A549 (cell line): ENCODE results near the gene MOK. TPM values are rescaled to one million over a fixed set of nuclear protein-coding genes. Genes with fewer than 3 reads are reported as not detected.
A peak's percentile ranks its signal among the peaks of the same experiment; 100 is the strongest.

Experiments
- CBX2 ChIP-seq: fragments of 200-600 bp; sonication (generic); IDR thresholded peaks from 2 replicates; pipeline ENCODE4 v1.6.1; 2016; ENCODE audit warnings: low read depth, mild to moderate bottlenecking, borderline replicate concordance
- CBX8 ChIP-seq: fragments of 200-600 bp; sonication (generic); IDR thresholded peaks from 2 replicates; pipeline ENCODE4 v1.6.1; 2016
- CEBPB ChIP-seq, 2 experiments: fragments of >200 bp in 1 of 2; sonication (Bioruptor Twin) in 1 of 2; formaldehyde crosslinking in 1 of 2; IDR thresholded peaks; 2 replicates each; pipeline ENCODE4 v1.6.1; 2012 to 2016
- CHD2 ChIP-seq: fragments of 150-350 bp; IDR thresholded peaks from 2 replicates; pipeline ENCODE4 v1.6.1; 2014; ENCODE audit warnings: low read length; ENCODE audit not compliant: partially characterized antibody
- CHD4 ChIP-seq: fragments of 200-600 bp; sonication (generic); IDR thresholded peaks from 2 replicates; pipeline ENCODE4 v1.6.1; 2016; ENCODE audit warnings: antibody characterized with exemption, mild to moderate bottlenecking, borderline replicate concordance
- EHF ChIP-seq: fragments of 250-450 bp; sonication (Bioruptor Pico); IDR thresholded peaks from 2 replicates; pipeline ENCODE4 v1.5.0; 2020; ENCODE audit warnings: mild to moderate bottlenecking
- EHMT2 ChIP-seq: fragments of 200-600 bp; sonication (generic); IDR thresholded peaks from 2 replicates; pipeline ENCODE4 v1.6.1; 2016; ENCODE audit warnings: antibody characterized with exemption, low read depth, mild to moderate bottlenecking, moderate library complexity
- EP300 ChIP-seq, 2 experiments: fragments of >200 bp; sonication (Bioruptor Twin); formaldehyde crosslinking; IDR thresholded peaks; 2 replicates in 1 of 2; 3 replicates in 1 of 2; pipeline ENCODE4 v1.6.1; 2016 to 2017
- ESRRA ChIP-seq: fragments of 150-350 bp; IDR thresholded peaks from 2 replicates; pipeline ENCODE4 v1.6.1; 2014; ENCODE audit warnings: mild to moderate bottlenecking, low read length, borderline replicate concordance
- FOSL2 ChIP-seq, 2 experiments: fragments of 450-650 bp in 1 of 2; fragments of >200 bp in 1 of 2; sonication (Bioruptor Twin) in 1 of 2; formaldehyde crosslinking; IDR thresholded peaks; 2 replicates each; pipeline versions ENCODE4 v1.5.0 to v1.6.1; 2016 to 2020; ENCODE audit warnings: mild to moderate bottlenecking in 1 of 2, moderate library complexity in 1 of 2
- FOXS1 ChIP-seq: fragments of 250-450 bp; sonication (Bioruptor Pico); IDR thresholded peaks from 2 replicates; pipeline ENCODE4 v1.5.0; 2020; ENCODE audit warnings: mild to moderate bottlenecking, moderate library complexity
- GATA3 ChIP-seq: IDR thresholded peaks from 2 replicates; pipeline ENCODE4 v1.6.1; 2012; ENCODE audit warnings: borderline replicate concordance
- HDAC2 ChIP-seq: fragments of 200-600 bp; sonication (generic); IDR thresholded peaks from 2 replicates; pipeline ENCODE4 v1.6.1; 2016
- HOXA7 ChIP-seq: fragments of 250-450 bp; sonication (Bioruptor Pico); IDR thresholded peaks from 2 replicates; pipeline ENCODE4 v1.5.0; 2020; ENCODE audit warnings: mild to moderate bottlenecking, moderate library complexity
- HOXB13 ChIP-seq: fragments of 250-450 bp; sonication (Bioruptor Pico); IDR thresholded peaks from 2 replicates; pipeline ENCODE4 v1.5.0; 2020; ENCODE audit warnings: low read depth, mild to moderate bottlenecking, moderate library complexity
- JUNB ChIP-seq: fragments of >200 bp; sonication (Bioruptor Twin); formaldehyde crosslinking; IDR thresholded peaks from 2 replicates; pipeline ENCODE4 v1.6.1; 2016
- MAFK ChIP-seq: fragments of 450-650 bp; IDR thresholded peaks from 2 replicates; pipeline ENCODE4 v1.6.1; 2014; ENCODE audit not compliant: partially characterized antibody
- MYC ChIP-seq: IDR thresholded peaks from 2 replicates; pipeline ENCODE4 v1.6.1; 2012; ENCODE audit warnings: mild to moderate bottlenecking, inconsistent platforms, low read length, improper control_type of control experiment, borderline replicate concordance
- NR3C1 ChIP-seq: fragments of >200 bp; sonication (Bioruptor Twin); formaldehyde crosslinking; IDR thresholded peaks from 3 replicates; pipeline ENCODE4 v1.6.1; 2017
- PHF8 ChIP-seq: fragments of 200-600 bp; sonication (generic); IDR thresholded peaks from 2 replicates; pipeline ENCODE4 v1.6.1; 2016; ENCODE audit warnings: low read depth, mild to moderate bottlenecking, antibody characterized with exemption, moderate library complexity, borderline replicate concordance
- POLR2A ChIP-seq: IDR thresholded peaks from 2 replicates; pipeline ENCODE4 v1.6.1; 2012; ENCODE audit warnings: mild to moderate bottlenecking, low read length
- RAD21 ChIP-seq, 2 experiments: fragments of >200 bp in 1 of 2; sonication (Bioruptor Twin) in 1 of 2; formaldehyde crosslinking in 1 of 2; IDR thresholded peaks in 1 of 2; conservative IDR thresholded peaks in 1 of 2; 2 replicates in 1 of 2; 3 replicates in 1 of 2; pipeline ENCODE4 v1.6.1; 2012 to 2018; ENCODE audit warnings: inconsistent platforms in 1 of 2
- RARB ChIP-seq: fragments of 250-450 bp; sonication (Bioruptor Pico); IDR thresholded peaks from 2 replicates; pipeline ENCODE4 v1.8.0; 2021; ENCODE audit warnings: mild to moderate bottlenecking, moderate library complexity
- TFCP2L1 ChIP-seq: fragments of 250-450 bp; sonication (Bioruptor Pico); IDR thresholded peaks from 2 replicates; pipeline ENCODE4 v1.5.0; 2021; ENCODE audit warnings: mild to moderate bottlenecking
- TP53 ChIP-seq: fragments of 250-450 bp; sonication (Bioruptor Pico); IDR thresholded peaks from 2 replicates; pipeline ENCODE4 v1.5.0; 2021; ENCODE audit warnings: mild to moderate bottlenecking, moderate library complexity
- ZC3H11A ChIP-seq: fragments of 450-650 bp; IDR thresholded peaks from 2 replicates; pipeline ENCODE4 v1.6.1; 2014; ENCODE audit warnings: antibody characterized with exemption, mild to moderate bottlenecking
- ZFP36 ChIP-seq: fragments of 450-650 bp; IDR thresholded peaks from 2 replicates; pipeline ENCODE4 v1.6.1; 2014; ENCODE audit warnings: borderline replicate concordance; ENCODE audit not compliant: partially characterized antibody
- ZNF302 ChIP-seq: fragments of 250-450 bp; sonication (Bioruptor Pico); IDR thresholded peaks from 2 replicates; pipeline ENCODE4 v1.9.0; 2021; ENCODE audit warnings: inconsistent platforms, mild to moderate bottlenecking, moderate library complexity
- polyA plus RNA-seq, 4 experiments: library from polyadenylated mRNA; depleted of rRNA in 3 of 4; stranded (reverse); fragments of >200 nt; fragmentation: RNase III in 1 of 4; extraction: RNeasy Plus Mini Kit Qiagen cat#74134 plus additional on column Dnase treatment in 1 of 4; gene quantifications; 2 replicates in 3 of 4; 3 replicates in 1 of 4; pipeline ENCODE4 v1.2.3, GENCODE V29; 2011 to 2017
- TF ChIP-seq, protein P1 (sequence below): IDR thresholded peaks from 2 replicates; pipeline ENCODE4 v1.6.1; 2012
- TF ChIP-seq, protein P2 (sequence below): fragments of 450-650 bp; IDR thresholded peaks from 2 replicates; pipeline ENCODE4 v1.6.1; 2014; ENCODE audit warnings: antibody characterized with exemption
- TF ChIP-seq, protein P3 (sequence below): fragments of 200-600 bp; sonication (generic); IDR thresholded peaks from 2 replicates; pipeline ENCODE4 v1.6.1; 2016; ENCODE audit warnings: antibody characterized with exemption, mild to moderate bottlenecking, moderate library complexity
- TF ChIP-seq, protein P4 (sequence below): fragments of 250-450 bp; sonication (Bioruptor Pico); IDR thresholded peaks from 2 replicates; pipeline ENCODE4 v1.5.0; 2021; ENCODE audit warnings: mild to moderate bottlenecking, moderate library complexity, borderline replicate concordance
- TF ChIP-seq, protein P5 (sequence below): IDR thresholded peaks from 2 replicates; pipeline ENCODE4 v1.6.1; 2012
- TF ChIP-seq, protein P6 (sequence below): fragments of >200 bp; sonication (Bioruptor Twin); formaldehyde crosslinking; IDR thresholded peaks from 2 replicates; pipeline ENCODE4 v1.6.1; 2016
- TF ChIP-seq, protein P7 (sequence below): IDR thresholded peaks from 2 replicates; pipeline ENCODE4 v1.6.1; 2012; ENCODE audit warnings: low read depth, borderline replicate concordance

Gene MOK
- polyA plus RNA-seq, 2 of the 4 experiments (the other 2 are of a cell fraction) = 12.6 to 18.5 TPM

DNA sequence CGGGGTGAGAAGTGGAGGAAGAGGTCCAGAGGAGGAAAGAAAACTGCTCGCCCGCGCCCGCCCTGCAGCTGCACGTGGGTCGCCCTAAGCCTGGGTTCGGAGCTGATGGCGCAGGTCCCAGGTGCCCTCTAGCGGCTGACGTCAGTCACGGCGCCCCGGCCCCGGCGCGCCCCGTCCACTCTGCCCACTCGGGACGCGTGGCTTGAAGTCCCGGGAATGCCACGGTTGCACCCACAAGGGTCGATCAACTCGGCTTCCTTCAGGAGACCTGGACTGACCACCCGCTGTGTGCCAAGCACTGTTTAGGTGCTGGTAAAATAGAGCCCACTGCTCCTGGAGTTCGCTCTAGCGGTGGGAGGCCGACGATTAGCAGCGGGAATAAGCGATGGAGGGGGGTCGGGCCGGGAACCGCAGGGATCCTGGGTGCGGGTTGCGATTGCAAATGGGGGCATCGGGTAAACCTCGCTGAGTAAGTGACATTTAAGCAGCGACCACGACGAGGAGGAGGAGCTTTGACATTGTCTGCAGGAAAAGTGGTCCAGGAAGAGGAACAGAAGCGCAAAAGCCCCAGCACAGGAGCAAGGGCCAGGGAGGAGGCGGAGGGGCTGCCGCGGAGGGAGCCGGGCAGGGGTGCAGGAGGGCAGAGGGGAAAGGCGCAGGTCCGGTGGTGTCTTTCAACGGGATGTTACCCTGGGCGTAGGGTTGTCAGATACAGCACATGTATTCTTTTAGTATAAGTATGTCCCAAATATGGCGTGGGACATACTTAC, 9.5 kb upstream of the MOK start (continued):
- peak; percentile 96 to 99 for TF ChIP-seq RAD21 (conservative IDR thresholded peaks at IDR 0.05 in 1 of 2, IDR thresholded peaks at IDR 0.05 in 1 of 2)
- no peak for TF ChIP-seq EP300 (IDR thresholded peaks at IDR 0.05)
- TF ChIP-seq, protein P1, sequence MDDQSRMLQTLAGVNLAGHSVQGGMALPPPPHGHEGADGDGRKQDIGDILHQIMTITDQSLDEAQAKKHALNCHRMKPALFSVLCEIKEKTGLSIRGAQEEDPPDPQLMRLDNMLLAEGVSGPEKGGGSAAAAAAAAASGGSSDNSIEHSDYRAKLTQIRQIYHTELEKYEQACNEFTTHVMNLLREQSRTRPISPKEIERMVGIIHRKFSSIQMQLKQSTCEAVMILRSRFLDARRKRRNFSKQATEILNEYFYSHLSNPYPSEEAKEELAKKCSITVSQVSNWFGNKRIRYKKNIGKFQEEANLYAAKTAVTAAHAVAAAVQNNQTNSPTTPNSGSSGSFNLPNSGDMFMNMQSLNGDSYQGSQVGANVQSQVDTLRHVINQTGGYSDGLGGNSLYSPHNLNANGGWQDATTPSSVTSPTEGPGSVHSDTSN = no peak
- no peak for TF ChIP-seq TFCP2L1 (CRISPR knock-in tag)
- TF ChIP-seq TP53 (CRISPR knock-in tag) = peak; percentile 61; the same call in 1 of the 2 replicates
- no peak for TF ChIP-seq MAFK
- TF ChIP-seq, protein P2, sequence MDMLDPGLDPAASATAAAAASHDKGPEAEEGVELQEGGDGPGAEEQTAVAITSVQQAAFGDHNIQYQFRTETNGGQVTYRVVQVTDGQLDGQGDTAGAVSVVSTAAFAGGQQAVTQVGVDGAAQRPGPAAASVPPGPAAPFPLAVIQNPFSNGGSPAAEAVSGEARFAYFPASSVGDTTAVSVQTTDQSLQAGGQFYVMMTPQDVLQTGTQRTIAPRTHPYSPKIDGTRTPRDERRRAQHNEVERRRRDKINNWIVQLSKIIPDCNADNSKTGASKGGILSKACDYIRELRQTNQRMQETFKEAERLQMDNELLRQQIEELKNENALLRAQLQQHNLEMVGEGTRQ = peak; percentile 58; the same call in 1 of the 2 replicates
- no peak for TF ChIP-seq POLR2A
- TF ChIP-seq ZC3H11A = no peak
- TF ChIP-seq, protein P3, sequence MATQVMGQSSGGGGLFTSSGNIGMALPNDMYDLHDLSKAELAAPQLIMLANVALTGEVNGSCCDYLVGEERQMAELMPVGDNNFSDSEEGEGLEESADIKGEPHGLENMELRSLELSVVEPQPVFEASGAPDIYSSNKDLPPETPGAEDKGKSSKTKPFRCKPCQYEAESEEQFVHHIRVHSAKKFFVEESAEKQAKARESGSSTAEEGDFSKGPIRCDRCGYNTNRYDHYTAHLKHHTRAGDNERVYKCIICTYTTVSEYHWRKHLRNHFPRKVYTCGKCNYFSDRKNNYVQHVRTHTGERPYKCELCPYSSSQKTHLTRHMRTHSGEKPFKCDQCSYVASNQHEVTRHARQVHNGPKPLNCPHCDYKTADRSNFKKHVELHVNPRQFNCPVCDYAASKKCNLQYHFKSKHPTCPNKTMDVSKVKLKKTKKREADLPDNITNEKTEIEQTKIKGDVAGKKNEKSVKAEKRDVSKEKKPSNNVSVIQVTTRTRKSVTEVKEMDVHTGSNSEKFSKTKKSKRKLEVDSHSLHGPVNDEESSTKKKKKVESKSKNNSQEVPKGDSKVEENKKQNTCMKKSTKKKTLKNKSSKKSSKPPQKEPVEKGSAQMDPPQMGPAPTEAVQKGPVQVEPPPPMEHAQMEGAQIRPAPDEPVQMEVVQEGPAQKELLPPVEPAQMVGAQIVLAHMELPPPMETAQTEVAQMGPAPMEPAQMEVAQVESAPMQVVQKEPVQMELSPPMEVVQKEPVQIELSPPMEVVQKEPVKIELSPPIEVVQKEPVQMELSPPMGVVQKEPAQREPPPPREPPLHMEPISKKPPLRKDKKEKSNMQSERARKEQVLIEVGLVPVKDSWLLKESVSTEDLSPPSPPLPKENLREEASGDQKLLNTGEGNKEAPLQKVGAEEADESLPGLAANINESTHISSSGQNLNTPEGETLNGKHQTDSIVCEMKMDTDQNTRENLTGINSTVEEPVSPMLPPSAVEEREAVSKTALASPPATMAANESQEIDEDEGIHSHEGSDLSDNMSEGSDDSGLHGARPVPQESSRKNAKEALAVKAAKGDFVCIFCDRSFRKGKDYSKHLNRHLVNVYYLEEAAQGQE = no peak
- 0 out of 2 replicates have a peak, but pooled peaks have one; percentile 11 for TF ChIP-seq GATA3
- TF ChIP-seq HOXB13 (CRISPR knock-in tag) = no peak
- TF ChIP-seq CEBPB (IDR thresholded peaks at IDR 0.05) = no peak
- TF ChIP-seq ESRRA = no peak
- TF ChIP-seq ZNF302 (CRISPR knock-in tag) = no peak
- no peak for TF ChIP-seq FOXS1 (CRISPR knock-in tag)
- TF ChIP-seq HOXA7 (CRISPR knock-in tag) = no peak
- TF ChIP-seq CBX2 = no peak
- TF ChIP-seq, protein P4, sequence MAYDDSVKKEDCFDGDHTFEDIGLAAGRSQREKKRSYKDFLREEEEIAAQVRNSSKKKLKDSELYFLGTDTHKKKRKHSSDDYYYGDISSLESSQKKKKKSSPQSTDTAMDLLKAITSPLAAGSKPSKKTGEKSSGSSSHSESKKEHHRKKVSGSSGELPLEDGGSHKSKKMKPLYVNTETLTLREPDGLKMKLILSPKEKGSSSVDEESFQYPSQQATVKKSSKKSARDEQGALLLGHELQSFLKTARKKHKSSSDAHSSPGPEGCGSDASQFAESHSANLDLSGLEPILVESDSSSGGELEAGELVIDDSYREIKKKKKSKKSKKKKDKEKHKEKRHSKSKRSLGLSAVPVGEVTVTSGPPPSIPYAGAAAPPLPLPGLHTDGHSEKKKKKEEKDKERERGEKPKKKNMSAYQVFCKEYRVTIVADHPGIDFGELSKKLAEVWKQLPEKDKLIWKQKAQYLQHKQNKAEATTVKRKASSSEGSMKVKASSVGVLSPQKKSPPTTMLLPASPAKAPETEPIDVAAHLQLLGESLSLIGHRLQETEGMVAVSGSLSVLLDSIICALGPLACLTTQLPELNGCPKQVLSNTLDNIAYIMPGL = peak; percentile 80; the same call in 1 of the 2 replicates
- TF ChIP-seq EHMT2 = no peak
- no peak for TF ChIP-seq PHF8
- TF ChIP-seq, protein P5, sequence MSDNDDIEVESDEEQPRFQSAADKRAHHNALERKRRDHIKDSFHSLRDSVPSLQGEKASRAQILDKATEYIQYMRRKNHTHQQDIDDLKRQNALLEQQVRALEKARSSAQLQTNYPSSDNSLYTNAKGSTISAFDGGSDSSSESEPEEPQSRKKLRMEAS = peak; percentile 99
- TF ChIP-seq FOSL2 (IDR thresholded peaks at IDR 0.05) = no peak
- peak; percentile 15; the same call in 1 of the 2 replicates for TF ChIP-seq FOSL2 (CRISPR knock-in tag; IDR thresholded peaks at IDR 0.05)
- TF ChIP-seq ZFP36 = no peak
- no peak for TF ChIP-seq JUNB
- TF ChIP-seq CBX8 = no peak
- no peak for TF ChIP-seq RARB
- TF ChIP-seq HDAC2 = no peak
- peak; percentile 35; the same call in 1 of the 2 replicates for TF ChIP-seq CHD4
- TF ChIP-seq, protein P6, sequence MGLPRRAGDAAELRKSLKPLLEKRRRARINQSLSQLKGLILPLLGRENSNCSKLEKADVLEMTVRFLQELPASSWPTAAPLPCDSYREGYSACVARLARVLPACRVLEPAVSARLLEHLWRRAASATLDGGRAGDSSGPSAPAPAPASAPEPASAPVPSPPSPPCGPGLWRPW = no peak
- no peak for TF ChIP-seq CHD2
- no peak for TF ChIP-seq EHF
- no peak for TF ChIP-seq NR3C1
- TF ChIP-seq, protein P7, sequence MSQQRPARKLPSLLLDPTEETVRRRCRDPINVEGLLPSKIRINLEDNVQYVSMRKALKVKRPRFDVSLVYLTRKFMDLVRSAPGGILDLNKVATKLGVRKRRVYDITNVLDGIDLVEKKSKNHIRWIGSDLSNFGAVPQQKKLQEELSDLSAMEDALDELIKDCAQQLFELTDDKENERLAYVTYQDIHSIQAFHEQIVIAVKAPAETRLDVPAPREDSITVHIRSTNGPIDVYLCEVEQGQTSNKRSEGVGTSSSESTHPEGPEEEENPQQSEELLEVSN = peak; percentile 96
- peak; percentile 92 for TF ChIP-seq MYC
